HepG2 (cell line): ENCODE measurements around the gene ZNFX1. TPM values are rescaled to one million over a fixed set of nuclear protein-coding genes. Genes with fewer than 3 reads are reported as not detected.
A peak's percentile ranks its signal among the peaks of the same experiment; 100 is the strongest.

Source experiments
- ELF1 ChIP-seq: sonication (generic); formaldehyde crosslinking; IDR thresholded peaks from 2 replicates; pipeline ENCODE4 v1.4.0; 2020; ENCODE audit warnings: missing genetic modification reagents
- EP300 ChIP-seq, 3 experiments: sonication (generic) in 1 of 3; formaldehyde crosslinking in 1 of 3; IDR thresholded peaks; 2 replicates each; pipeline versions ENCODE4 v1.5.1 to v1.6.1; 2011 to 2020; ENCODE audit warnings: low read depth in 2 of 3, low read length in 2 of 3, borderline replicate concordance in 1 of 3, improper control_type of control experiment in 1 of 3, mild to moderate bottlenecking in 1 of 3, missing genetic modification reagents in 1 of 3, moderate library complexity in 1 of 3
- JUNB ChIP-seq: sonication (generic); formaldehyde crosslinking; IDR thresholded peaks from 2 replicates; pipeline ENCODE4 v1.8.0; 2022; ENCODE audit warnings: missing genetic modification reagents, mild to moderate bottlenecking, borderline replicate concordance
- NFE2L1 ChIP-seq: sonication (generic); formaldehyde crosslinking; IDR thresholded peaks from 2 replicates; pipeline ENCODE4 v1.4.0; 2020; ENCODE audit warnings: missing genetic modification reagents, mild to moderate bottlenecking, borderline replicate concordance
- SIN3A ChIP-seq: IDR thresholded peaks from 2 replicates; pipeline ENCODE4 v1.6.1; 2011; ENCODE audit warnings: low read depth, mild to moderate bottlenecking, control low read depth, low read length, borderline replicate concordance
- TAF1 ChIP-seq: sonication (generic); formaldehyde crosslinking; IDR thresholded peaks from 2 replicates; pipeline ENCODE4 v1.4.0; 2020; ENCODE audit warnings: missing genetic modification reagents
- THAP11 ChIP-seq: IDR thresholded peaks from 2 replicates; pipeline ENCODE4 v1.6.1; 2016; ENCODE audit warnings: missing biosample characterization, missing genetic modification reagents
- TSC22D2 ChIP-seq: sonication (generic); formaldehyde crosslinking; IDR thresholded peaks from 2 replicates; pipeline ENCODE4 v1.5.1; 2020; ENCODE audit warnings: missing genetic modification reagents, mild to moderate bottlenecking, borderline replicate concordance
- XRCC5 ChIP-seq: fragments of 200-400 bp; formaldehyde crosslinking; optimal IDR thresholded peaks from 2 replicates; pipeline ENCODE3; 2017; ENCODE audit warnings: mild to moderate bottlenecking, low read length
- ZFX ChIP-seq: sonication (generic); formaldehyde crosslinking; IDR thresholded peaks from 2 replicates; pipeline ENCODE4 v1.4.0; 2020; ENCODE audit warnings: mild to moderate bottlenecking, low read depth, missing genetic modification reagents, moderate library complexity
- ZNF234 ChIP-seq: sonication (generic); formaldehyde crosslinking; conservative IDR thresholded peaks from 2 replicates; pipeline ENCODE4 v1.5.1; 2020; ENCODE audit warnings: mild to moderate bottlenecking, missing genetic modification reagents
- ZNF333 ChIP-seq: sonication (generic); formaldehyde crosslinking; IDR thresholded peaks from 2 replicates; pipeline ENCODE4 v1.4.0; 2020; ENCODE audit warnings: mild to moderate bottlenecking, missing genetic modification reagents, borderline replicate concordance
- ZNF563 ChIP-seq: sonication (generic); formaldehyde crosslinking; IDR thresholded peaks from 2 replicates; pipeline ENCODE4 v1.8.0; 2022; ENCODE audit warnings: mild to moderate bottlenecking, moderate library complexity, missing genetic modification reagents
- ZNF616 ChIP-seq: sonication (generic); formaldehyde crosslinking; IDR thresholded peaks from 2 replicates; pipeline ENCODE4 v1.5.0; 2020; ENCODE audit warnings: low read depth, mild to moderate bottlenecking, missing genetic modification reagents
- polyA plus RNA-seq, 8 experiments: library from polyadenylated mRNA; depleted of rRNA in 3 of 8; stranded (reverse) in 7 of 8; unstranded in 1 of 8; fragments of >200 nt; fragmentation: Illumina TruSeq in 4 of 8; extraction: Trizol in 4 of 8; gene quantifications; 2 replicates each; pipeline versions ENCODE4 v1.2.1 to v1.2.3, GENCODE V29; 2011 to 2016; ENCODE audit warnings: low read depth in 4 of 8, missing spikeins in 1 of 8, mixed read lengths in 1 of 8; ENCODE audit not compliant: insufficient read depth in 1 of 8
- total RNA-seq, 5 experiments: library from RNA; depleted of rRNA; stranded (reverse); fragments of >200 nt; fragmentation: Illumina TruSeq; extraction: Trizol; gene quantifications; 2 replicates each; pipeline ENCODE4 v1.2.3, GENCODE V29; 2016; ENCODE audit warnings: low read depth in 1 of 5
- TF ChIP-seq, protein P1 (sequence below): sonication (generic); formaldehyde crosslinking; IDR thresholded peaks from 2 replicates; pipeline ENCODE4 v1.8.0; 2022; ENCODE audit warnings: missing genetic modification reagents, mild to moderate bottlenecking, moderate library complexity, borderline replicate concordance
- TF ChIP-seq, protein P2 (sequence below): sonication (generic); formaldehyde crosslinking; IDR thresholded peaks from 2 replicates; pipeline ENCODE4 v1.5.1; 2020; ENCODE audit warnings: mild to moderate bottlenecking, missing genetic modification reagents
- TF ChIP-seq, protein P3 (sequence below): sonication (generic); formaldehyde crosslinking; IDR thresholded peaks from 2 replicates; pipeline ENCODE4 v1.8.0; 2022; ENCODE audit warnings: mild to moderate bottlenecking, missing genetic modification reagents, borderline replicate concordance
- TF ChIP-seq, protein P4 (sequence below): sonication (generic); formaldehyde crosslinking; IDR thresholded peaks from 2 replicates; pipeline ENCODE4 v1.8.1; 2022; ENCODE audit warnings: mild to moderate bottlenecking, missing genetic modification reagents

Gene ZNFX1
- total and polyA plus RNA-seq, 2 of the 13 experiments (the other 11 are each of a cell fraction or from before 2014, with no cell fraction given) = 2.9 to 11.1 TPM

DNA sequence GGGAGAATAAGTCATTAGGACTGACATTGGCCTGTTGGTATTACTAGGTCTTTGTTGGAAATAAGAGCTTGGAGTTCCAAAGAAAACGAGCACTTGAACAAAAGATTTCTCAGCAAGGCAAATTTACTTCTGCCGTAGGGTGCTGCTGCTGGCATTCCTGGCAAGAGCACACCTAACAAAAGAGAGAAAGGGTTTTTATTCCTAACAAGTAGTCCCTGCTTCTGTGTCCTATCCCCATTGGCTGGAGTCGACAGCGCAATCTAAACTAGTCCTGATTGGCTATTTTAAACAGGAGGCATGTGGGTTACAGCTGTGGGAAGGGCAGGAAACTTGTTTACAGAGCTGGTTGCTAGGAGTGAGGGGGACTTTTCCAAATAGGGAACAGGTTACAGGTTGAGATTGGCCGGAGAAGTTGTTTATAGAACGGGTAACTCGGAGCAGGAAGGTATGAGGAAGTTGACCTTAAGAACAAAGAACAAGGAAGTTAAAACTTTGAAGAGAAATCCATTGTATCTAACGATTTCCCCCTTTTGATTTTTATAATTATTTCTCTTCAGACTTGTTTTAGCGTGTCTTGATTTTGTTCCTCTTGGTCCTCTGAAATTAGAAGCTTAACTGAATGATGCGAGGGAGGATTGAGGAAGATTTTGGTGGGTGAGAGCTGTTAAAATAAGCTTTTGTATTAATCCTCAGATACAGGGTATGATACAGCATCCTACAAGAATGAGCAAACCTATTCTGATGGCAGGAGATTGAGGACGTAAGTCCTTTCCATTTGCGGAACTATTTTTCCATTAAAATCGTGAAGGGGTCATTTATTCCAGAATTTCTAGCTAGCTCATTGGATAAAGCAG is 3.4 kb upstream of the ZNFX1 start (continued):
- TF ChIP-seq, protein P1, sequence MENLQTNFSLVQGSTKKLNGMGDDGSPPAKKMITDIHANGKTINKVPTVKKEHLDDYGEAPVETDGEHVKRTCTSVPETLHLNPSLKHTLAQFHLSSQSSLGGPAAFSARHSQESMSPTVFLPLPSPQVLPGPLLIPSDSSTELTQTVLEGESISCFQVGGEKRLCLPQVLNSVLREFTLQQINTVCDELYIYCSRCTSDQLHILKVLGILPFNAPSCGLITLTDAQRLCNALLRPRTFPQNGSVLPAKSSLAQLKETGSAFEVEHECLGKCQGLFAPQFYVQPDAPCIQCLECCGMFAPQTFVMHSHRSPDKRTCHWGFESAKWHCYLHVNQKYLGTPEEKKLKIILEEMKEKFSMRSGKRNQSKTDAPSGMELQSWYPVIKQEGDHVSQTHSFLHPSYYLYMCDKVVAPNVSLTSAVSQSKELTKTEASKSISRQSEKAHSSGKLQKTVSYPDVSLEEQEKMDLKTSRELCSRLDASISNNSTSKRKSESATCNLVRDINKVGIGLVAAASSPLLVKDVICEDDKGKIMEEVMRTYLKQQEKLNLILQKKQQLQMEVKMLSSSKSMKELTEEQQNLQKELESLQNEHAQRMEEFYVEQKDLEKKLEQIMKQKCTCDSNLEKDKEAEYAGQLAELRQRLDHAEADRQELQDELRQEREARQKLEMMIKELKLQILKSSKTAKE (CRISPR knock-in tag) = no peak
- TF ChIP-seq, protein P2, sequence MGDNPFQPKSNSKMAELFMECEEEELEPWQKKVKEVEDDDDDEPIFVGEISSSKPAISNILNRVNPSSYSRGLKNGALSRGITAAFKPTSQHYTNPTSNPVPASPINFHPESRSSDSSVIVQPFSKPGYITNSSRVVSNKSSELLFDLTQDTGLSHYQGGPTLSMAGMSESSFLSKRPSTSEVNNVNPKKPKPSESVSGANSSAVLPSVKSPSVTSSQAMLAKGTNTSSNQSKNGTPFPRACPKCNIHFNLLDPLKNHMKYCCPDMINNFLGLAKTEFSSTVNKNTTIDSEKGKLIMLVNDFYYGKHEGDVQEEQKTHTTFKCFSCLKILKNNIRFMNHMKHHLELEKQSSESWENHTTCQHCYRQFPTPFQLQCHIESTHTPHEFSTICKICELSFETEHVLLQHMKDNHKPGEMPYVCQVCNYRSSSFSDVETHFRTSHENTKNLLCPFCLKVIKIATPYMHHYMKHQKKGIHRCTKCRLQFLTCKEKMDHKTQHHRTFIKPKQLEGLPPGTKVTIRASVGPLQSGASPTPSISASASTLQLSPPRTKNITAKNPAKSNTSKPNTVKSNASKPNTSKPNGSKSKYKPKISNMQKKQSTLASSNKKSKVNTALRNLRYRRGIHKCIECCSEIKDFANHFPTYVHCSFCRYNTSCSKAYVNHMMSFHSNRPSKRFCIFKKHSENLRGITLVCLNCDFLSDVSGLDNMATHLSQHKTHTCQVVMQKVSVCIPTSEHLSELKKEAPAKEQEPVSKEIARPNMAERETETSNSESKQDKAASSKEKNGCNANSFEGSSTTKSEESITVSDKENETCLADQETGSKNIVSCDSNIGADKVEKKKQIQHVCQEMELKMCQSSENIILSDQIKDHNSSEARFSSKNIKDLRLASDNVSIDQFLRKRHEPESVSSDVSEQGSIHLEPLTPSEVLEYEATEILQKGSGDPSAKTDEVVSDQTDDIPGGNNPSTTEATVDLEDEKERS (CRISPR knock-in tag) = peak; percentile 95; the same call in 1 of the 2 replicates
- TF ChIP-seq ELF1 (CRISPR knock-in tag) (peak; percentile 60), THAP11 (CRISPR knock-in tag) (peak; percentile 74), ZNF333 (no peak), TSC22D2 (0 out of 2 replicates have a peak, but pooled peaks have one; percentile 45), ZNF234 (CRISPR knock-in tag) (peak; percentile 21; the same call in 1 of the 2 replicates), JUNB (CRISPR knock-in tag) (no peak; the same call in 1 of the 2 replicates), EP300 (IDR thresholded peaks at IDR 0.05; ENCODE audit: low read depth in 2 of 2, low read length in 2 of 2) (peak in 1 of 2 experiments; percentile 33; a peak in 2 of 4 replicates), EP300 (CRISPR knock-in tag; IDR thresholded peaks at IDR 0.05; ENCODE audit: borderline replicate concordance) (no peak; the same call in 1 of the 2 replicates), SIN3A (peak; percentile 97), ZNF563 (CRISPR knock-in tag) (no peak), TAF1 (peak; percentile 39; the same call in 1 of the 2 replicates), ZNF616 (CRISPR knock-in tag) (no peak), XRCC5 (peak; percentile 66), ZFX (CRISPR knock-in tag) (peak; percentile 23; the same call in 1 of the 2 replicates), NFE2L1 (CRISPR knock-in tag) (no peak)
- TF ChIP-seq, protein P3, sequence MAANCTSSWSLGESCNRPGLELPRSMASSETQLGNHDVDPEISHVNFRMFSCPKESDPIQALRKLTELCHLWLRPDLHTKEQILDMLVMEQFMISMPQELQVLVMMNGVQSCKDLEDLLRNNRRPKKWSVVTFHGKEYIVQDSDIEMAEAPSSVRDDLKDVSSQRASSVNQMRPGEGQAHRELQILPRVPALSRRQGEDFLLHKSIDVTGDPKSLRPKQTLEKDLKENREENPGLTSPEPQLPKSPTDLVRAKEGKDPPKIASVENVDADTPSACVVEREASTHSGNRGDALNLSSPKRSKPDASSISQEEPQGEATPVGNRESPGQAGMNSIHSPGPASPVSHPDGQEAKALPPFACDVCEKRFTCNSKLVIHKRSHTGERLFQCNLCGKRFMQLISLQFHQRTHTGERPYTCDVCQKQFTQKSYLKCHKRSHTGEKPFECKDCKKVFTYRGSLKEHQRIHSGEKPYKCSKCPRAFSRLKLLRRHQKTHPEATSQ = peak; percentile 86; the same call in 1 of the 2 replicates
- TF ChIP-seq, protein P4, sequence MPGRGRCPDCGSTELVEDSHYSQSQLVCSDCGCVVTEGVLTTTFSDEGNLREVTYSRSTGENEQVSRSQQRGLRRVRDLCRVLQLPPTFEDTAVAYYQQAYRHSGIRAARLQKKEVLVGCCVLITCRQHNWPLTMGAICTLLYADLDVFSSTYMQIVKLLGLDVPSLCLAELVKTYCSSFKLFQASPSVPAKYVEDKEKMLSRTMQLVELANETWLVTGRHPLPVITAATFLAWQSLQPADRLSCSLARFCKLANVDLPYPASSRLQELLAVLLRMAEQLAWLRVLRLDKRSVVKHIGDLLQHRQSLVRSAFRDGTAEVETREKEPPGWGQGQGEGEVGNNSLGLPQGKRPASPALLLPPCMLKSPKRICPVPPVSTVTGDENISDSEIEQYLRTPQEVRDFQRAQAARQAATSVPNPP (CRISPR knock-in tag) = peak; percentile 77; the same call in 1 of the 2 replicates
